Stimulated activated CD4-positive, alpha-beta T cell treated with anti-CD3 and anti-CD28 coated beads, Interleukin-4, amount 100 ng/mL, for 24 hours (primary cell): ENCODE results near the gene KRTAP4-5.
"Not testable (repeated sequence)": the region's sequence is repeated elsewhere in the genome, so short reads cannot be mapped to it uniquely, and the experiment has no call there.

Experiments
- DNase-seq: peaks from one replicate; pipeline ENCODE4 v3.0.0-alpha.2; 2020

KRTAP4-5 gene

DNA sequence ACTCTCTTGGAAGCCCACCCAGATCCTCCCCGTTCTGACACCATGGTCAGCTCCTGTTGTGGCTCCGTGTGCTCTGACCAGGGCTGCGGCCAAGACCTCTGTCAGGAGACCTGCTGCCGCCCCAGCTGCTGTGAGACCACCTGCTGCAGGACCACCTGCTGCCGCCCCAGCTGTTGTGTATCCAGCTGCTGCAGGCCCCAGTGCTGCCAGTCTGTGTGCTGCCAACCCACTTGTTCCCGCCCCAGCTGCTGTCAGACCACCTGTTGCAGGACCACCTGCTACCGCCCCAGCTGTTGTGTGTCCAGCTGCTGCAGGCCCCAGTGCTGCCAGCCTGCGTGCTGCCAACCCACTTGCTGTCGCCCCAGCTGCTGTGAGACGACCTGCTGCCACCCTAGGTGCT is 44.3 kb downstream of the KRTAP4-5 start, which contains the start of gene KRTAP4-9:
Gene KRTAP4-9 (plus strand): TSS at position 43 of the 400 bp plus-strand sequence. CDS start 0 bp downstream, at position 43.
- not testable (repeated sequence) for DNase-seq

DNA sequence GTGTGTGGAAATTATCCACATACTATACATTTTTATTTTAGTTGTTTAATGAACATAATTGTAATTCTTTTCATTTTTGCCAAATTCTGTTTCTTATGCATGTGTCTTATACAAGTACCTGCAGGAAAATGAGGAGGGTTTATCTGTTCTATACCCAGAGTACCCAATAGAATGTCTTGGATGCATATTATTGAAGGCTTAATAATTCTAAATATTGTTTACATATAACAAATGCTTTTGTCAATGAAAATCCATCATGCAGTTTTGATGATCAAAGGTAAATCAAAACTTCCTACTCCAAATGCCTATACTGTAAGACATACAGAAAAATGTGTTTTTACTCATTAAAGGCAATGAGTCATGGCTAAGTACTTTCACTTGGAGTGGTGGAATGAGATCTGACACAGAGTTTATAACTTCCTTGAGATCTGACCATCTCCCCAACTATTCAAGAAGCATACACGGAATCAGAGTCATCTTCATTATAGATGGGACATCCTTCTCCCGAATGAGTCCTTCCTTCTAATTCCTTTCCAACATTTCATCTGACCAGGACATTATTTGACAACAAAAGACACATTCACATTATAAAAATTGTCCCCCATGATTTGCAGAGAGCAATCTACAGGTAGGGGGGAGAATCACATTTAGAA is 45.1 kb downstream of the KRTAP4-5 start:
- not testable (repeated sequence) for DNase-seq

DNA sequence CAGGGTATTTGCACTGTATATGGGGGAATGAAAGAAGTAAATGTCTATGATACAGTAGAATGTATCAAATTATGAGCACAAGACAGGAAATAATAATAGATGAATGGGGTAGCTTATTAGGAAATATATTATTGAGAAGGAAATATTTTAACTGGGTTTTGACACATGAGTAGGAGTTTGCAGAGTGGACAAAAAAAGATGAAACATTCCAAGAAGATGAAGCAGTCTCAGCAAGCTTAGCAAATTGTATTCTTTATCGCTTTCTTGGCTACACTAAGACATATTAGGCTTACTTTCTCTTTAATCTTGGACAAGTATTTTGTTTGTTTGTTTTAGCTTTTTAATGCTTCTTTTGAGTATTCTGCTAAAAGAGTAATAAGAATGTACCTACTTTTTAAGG is 45.7 kb downstream of the KRTAP4-5 start:
- DNase-seq: no peak

DNA sequence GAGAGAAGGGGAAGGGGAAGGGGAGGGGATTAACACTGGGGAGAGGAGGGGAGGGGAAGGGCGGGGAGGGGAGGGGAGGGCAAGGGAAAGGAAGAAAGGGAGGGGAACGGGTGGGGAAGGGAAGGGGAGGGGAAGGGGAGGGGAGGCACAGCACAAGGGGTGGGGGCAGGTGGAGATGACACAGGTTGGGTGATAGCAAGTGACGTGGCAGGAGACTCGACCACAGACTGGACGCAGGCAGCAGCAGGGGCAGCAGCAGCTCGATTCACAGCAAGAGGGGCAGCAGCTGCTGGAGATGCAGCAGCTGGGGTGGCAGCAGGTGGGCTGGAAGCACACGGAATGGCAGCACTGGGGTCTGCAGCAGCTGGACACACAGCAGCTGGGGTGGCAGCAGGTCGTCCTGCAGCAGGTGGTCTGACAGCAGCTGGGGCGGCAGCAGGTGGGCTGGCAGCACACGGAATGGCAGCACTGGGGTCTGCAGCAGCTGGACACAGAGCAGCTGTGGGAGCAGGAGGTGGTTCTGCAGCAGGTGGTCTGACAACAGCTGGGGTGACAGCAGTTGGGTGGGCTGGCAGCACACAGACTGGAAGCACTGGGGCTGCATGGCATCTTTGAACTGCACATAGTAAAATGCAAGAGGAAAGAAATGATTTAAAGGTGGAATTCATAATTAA is 47.9 kb downstream of the KRTAP4-5 start, which contains the start of gene KRTAP4-16:
Gene KRTAP4-16 (minus strand): TSS at position 624 of the 674 bp plus-strand sequence. CDS start 0 bp downstream, at position 624.
- no peak for DNase-seq

DNA sequence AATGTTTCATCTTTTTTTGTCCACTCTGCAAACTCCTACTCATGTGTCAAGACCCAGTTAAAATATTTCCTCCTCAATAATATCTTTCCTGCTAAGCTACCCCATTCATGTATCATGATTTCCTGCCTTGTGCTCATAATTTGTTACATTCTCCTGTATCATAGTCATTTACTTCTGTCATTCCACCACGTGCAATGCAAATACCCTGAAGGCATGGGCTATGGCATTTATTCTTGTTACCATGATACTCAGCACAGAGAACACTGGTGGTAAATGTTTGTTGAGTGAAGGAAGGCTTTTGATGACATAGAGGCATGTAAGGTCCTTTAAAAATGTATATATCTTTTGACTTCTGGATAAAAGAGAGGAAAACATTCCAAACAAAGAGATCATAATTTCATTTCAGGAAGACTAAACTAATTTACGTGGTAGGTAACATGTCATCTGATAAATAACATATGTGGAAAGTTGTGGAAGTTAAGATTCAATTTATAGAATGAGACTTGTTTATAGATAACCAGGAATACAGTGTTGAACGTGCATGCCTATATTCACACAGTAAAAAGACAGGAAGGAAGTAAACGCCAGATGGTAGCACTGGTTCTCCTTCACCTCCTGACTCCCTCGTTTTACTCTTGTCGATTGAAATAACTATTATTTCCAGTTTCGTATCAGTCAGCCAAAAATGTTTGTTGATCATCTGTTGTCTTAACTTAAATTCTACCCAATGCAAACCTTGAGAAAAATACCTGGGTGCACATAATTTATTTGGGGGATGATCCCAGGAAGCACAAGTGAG is 49.7 kb downstream of the KRTAP4-5 start:
- DNase-seq: not testable (repeated sequence)
